KMS-11 (cell line): ENCODE results near the gene SELENOV.

Experiments used
- H2AFZ ChIP-seq: fragments of 200-600 bp; sonication (generic); 2 replicates; pipeline ENCODE4 v1.6.1; 2016; ENCODE audit warnings: antibody characterized with exemption, mixed run types, low read depth
- H3K27ac ChIP-seq: fragments of 200-600 bp; sonication (generic); 2 replicates; pipeline ENCODE4 v1.6.1; 2016; ENCODE audit warnings: mild to moderate bottlenecking, mixed run types
- H3K27me3 ChIP-seq: fragments of 200-600 bp; sonication (generic); 2 replicates; pipeline ENCODE4 v1.6.1; 2017; ENCODE audit warnings: mild to moderate bottlenecking, low read depth, mixed run types, moderate library complexity; ENCODE audit not compliant: insufficient read depth
- H3K36me3 ChIP-seq: fragments of 200-600 bp; sonication (generic); 2 replicates; pipeline ENCODE4 v1.6.1; 2017; ENCODE audit warnings: mild to moderate bottlenecking, mixed run types; ENCODE audit not compliant: insufficient read depth
- H3K4me1 ChIP-seq: fragments of 200-600 bp; sonication (generic); 2 replicates; pipeline ENCODE4 v1.6.1; 2016; ENCODE audit warnings: mild to moderate bottlenecking, low read depth, mixed run types; ENCODE audit not compliant: poor library complexity, severe bottlenecking
- H3K4me2 ChIP-seq: fragments of 200-600 bp; sonication (generic); 2 replicates; pipeline ENCODE4 v1.7.0; 2016; ENCODE audit warnings: mild to moderate bottlenecking, mixed run types
- H3K4me3 ChIP-seq: fragments of 200-600 bp; sonication (generic); IDR thresholded peaks from 2 replicates; pipeline ENCODE4 v1.6.1; 2017; ENCODE audit warnings: low read depth, low read length, mixed read lengths; ENCODE audit not compliant: insufficient read depth
- H3K79me2 ChIP-seq: fragments of 200-600 bp; sonication (generic); 2 replicates; pipeline ENCODE4 v1.6.1; 2016; ENCODE audit warnings: low read depth, mixed run types; ENCODE audit not compliant: insufficient read depth
- H3K9ac ChIP-seq: fragments of 200-600 bp; sonication (generic); 2 replicates; pipeline ENCODE4 v1.6.1; 2016; ENCODE audit warnings: mild to moderate bottlenecking, mixed run types
- H4K20me1 ChIP-seq: fragments of 200-600 bp; sonication (generic); 2 replicates; pipeline ENCODE4 v1.6.1; 2016; ENCODE audit warnings: mild to moderate bottlenecking, mixed run types; ENCODE audit not compliant: insufficient read depth
- TF ChIP-seq, protein P1 (sequence below): fragments of 200-600 bp; sonication (generic); conservative IDR thresholded peaks from 2 replicates; pipeline ENCODE4 v1.6.1; 2017; ENCODE audit warnings: low read depth, mild to moderate bottlenecking, antibody characterized with exemption, low read length, moderate library complexity, mixed read lengths

The SELENOV gene

DNA sequence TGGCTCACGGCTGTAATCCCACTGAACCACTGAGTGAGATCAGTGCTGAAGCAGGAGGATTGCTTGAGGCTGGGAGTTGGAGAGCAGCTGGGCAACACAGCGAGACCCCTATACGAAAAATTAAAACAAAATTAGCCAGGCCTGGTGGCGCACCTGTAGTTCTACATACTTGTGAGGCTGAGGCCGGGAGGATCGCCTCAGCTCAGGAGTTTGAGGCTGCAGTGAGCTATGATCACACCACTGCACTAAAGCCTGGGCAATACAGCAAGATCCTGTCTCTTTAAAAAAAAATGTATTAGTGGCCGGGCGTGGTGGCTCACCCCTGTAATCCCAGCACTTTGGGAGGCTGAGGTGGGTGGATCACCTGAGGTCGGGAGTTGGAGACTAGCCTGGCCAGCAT, 6.3 kb upstream of the SELENOV start:
- Histone ChIP-seq H3K4me1 (no peaks in the 10 kb centered on the region), H3K9ac (no peak overlapping the region), H3K4me3 (no peak overlapping the region), H2AFZ (no peak overlapping the region), H3K4me2 (no peak overlapping the region), H3K79me2 (no peaks in the 10 kb centered on the region), H4K20me1 (no peaks in the 10 kb centered on the region), H3K27ac (no peak overlapping the region), H3K36me3 (no peaks in the 10 kb centered on the region), H3K27me3 (peaks cover 35% of the 10 kb centered on the region; the same call in 1 of the 2 replicates)
- TF ChIP-seq, protein P1, sequence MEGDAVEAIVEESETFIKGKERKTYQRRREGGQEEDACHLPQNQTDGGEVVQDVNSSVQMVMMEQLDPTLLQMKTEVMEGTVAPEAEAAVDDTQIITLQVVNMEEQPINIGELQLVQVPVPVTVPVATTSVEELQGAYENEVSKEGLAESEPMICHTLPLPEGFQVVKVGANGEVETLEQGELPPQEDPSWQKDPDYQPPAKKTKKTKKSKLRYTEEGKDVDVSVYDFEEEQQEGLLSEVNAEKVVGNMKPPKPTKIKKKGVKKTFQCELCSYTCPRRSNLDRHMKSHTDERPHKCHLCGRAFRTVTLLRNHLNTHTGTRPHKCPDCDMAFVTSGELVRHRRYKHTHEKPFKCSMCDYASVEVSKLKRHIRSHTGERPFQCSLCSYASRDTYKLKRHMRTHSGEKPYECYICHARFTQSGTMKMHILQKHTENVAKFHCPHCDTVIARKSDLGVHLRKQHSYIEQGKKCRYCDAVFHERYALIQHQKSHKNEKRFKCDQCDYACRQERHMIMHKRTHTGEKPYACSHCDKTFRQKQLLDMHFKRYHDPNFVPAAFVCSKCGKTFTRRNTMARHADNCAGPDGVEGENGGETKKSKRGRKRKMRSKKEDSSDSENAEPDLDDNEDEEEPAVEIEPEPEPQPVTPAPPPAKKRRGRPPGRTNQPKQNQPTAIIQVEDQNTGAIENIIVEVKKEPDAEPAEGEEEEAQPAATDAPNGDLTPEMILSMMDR, result no peak

- H3K4me1 ChIP-seq, result no peaks in the 10 kb centered on the region
- no peak overlapping the region for H3K4me2 ChIP-seq
- no peaks in the 10 kb centered on the region for H4K20me1 ChIP-seq
- no peak overlapping the region for H3K4me3 ChIP-seq
- peaks cover 31% of the 10 kb centered on the region; the same call in 1 of the 2 replicates for H3K27me3 ChIP-seq
- H3K9ac ChIP-seq, result no peak overlapping the region
- H3K36me3 ChIP-seq, result no peaks in the 10 kb centered on the region
- no peak overlapping the region for H3K27ac ChIP-seq
- H2AFZ ChIP-seq, result no peak overlapping the region
- no peaks in the 10 kb centered on the region for H3K79me2 ChIP-seq
- TF ChIP-seq, protein P1, result no peak
Measured at GRCh38 chr19:39509233-39509632, 5.7 kb upstream of the SELENOV start.

- Histone ChIP-seq H3K27ac (no peak overlapping the region), H4K20me1 (no peaks in the 10 kb centered on the region), H3K4me3 (no peak overlapping the region), H2AFZ (no peak overlapping the region), H3K4me2 (no peak overlapping the region), H3K27me3 (peaks cover 24% of the 10 kb centered on the region; the same call in 1 of the 2 replicates), H3K36me3 (no peaks in the 10 kb centered on the region), H3K9ac (no peak overlapping the region), H3K4me1 (no peaks in the 10 kb centered on the region), H3K79me2 (no peaks in the 10 kb centered on the region)
- TF ChIP-seq, protein P1, result no peak
Measured at GRCh38 chr19:39512988-39513387, 2.0 kb upstream of the SELENOV start.

GRCh38 chr19:39515551-39516191, 732 bp downstream of the SELENOV start:
- H3K79me2 ChIP-seq, result no peaks in the 10 kb centered on the region
- H3K4me1 ChIP-seq, result no peaks in the 10 kb centered on the region
- peaks cover 7% of the 10 kb centered on the region; the same call in 1 of the 2 replicates for H3K27me3 ChIP-seq
- no peaks in the 10 kb centered on the region for H4K20me1 ChIP-seq
- H3K9ac ChIP-seq, result no peak overlapping the region
- no peak overlapping the region for H2AFZ ChIP-seq
- TF ChIP-seq, protein P1, result no peak
- H3K27ac ChIP-seq, result no peak overlapping the region
- H3K4me2 ChIP-seq, result no peak overlapping the region
- H3K4me3 ChIP-seq, result no peak overlapping the region
- H3K36me3 ChIP-seq, result no peaks in the 10 kb centered on the region
